Heart left ventricle (tissue), 13 donors: ENCODE data around the gene CLPTM1.

Experiments
- POLR2A ChIP-seq, 2 donors: fragments of 450-650 bp; IDR thresholded peaks; one replicate each; pipeline ENCODE4 v1.6.1; 2017; ENCODE audit warnings: antibody characterized with exemption in 2 of 2, mild to moderate bottlenecking in 2 of 2, moderate library complexity in 2 of 2
- TF ChIP-seq, protein P1 (sequence below), 12 donors: fragments of 200-600 bp; sonication (generic) in 4 of 12; IDR thresholded peaks; one replicate each; pipeline versions ENCODE4 v1.5.0 to v1.8.0; 2018 to 2022; ENCODE audit warnings: antibody characterized with exemption in 12 of 12, mild to moderate bottlenecking in 5 of 12
- donor health status: ischemic (EF 13 %, LVEDD 7.1; RV severe dilation, severe dysfunction).
- donor health status: DM: no; HTN: yes; CAD: no.
- donor health status: DM: no; HTN: no; CAD: no.
- donor health status: ischemic (EF 25% LVEDD 6.9; RV normal size, moderate dysfunction).
- donor health status: ischemic (EF 25% LVEDD 5.7; RV mildly dilated, moderate dysfunction).
- donor health status: ischemic (EF 35%, LVEDD 5.7; RV mildly dilated, moderate dysfunction).
- donor health status: nonischemic (EF 11% LVEDD 7.7; RV severe dilation, severe dysfunction).
- donor health status: DM: yes; HTN: yes; CAD: no.
- donor health status: PGD.
- donor health status: ischemic (EF 29% LVEDD 5.4; RV normal size, mild dysfunction).
- donor health status: nonischemic (EF 23%, LVEDD 6.1; RV moderate dilation, normal function).

DNA sequence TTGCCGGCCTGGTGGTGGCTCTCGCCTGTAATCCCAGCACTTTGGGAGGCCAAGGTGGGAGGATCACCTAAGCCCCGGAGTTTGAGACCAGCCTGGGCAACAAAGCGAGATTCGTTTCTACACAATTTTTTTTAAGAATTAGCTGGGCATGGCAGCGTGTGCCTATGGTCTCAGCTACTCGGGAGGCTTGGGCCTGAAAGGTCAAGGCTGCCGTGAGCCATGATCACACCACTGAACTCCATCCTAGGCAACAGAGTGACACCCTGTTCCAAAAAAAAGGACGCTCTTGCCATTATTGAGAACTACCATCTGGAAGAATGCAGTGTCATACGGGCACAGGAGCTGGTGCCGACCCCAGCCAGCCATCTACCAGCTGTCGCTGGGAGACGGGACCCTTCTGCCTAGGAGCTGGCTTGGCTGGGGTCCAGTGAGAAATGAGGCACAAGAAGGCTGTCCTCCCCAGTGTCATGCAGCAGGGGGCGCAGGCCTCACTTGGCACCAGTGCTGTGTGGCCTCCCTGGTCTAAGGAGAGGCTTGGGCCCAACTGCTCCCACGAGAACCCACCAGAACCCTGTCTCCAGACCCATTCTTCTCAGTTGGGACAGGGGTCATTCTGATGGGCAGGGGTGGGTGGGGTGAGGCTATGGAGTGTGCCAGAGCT, 33.8 kb downstream of the CLPTM1 start:
- TF ChIP-seq, protein P1, sequence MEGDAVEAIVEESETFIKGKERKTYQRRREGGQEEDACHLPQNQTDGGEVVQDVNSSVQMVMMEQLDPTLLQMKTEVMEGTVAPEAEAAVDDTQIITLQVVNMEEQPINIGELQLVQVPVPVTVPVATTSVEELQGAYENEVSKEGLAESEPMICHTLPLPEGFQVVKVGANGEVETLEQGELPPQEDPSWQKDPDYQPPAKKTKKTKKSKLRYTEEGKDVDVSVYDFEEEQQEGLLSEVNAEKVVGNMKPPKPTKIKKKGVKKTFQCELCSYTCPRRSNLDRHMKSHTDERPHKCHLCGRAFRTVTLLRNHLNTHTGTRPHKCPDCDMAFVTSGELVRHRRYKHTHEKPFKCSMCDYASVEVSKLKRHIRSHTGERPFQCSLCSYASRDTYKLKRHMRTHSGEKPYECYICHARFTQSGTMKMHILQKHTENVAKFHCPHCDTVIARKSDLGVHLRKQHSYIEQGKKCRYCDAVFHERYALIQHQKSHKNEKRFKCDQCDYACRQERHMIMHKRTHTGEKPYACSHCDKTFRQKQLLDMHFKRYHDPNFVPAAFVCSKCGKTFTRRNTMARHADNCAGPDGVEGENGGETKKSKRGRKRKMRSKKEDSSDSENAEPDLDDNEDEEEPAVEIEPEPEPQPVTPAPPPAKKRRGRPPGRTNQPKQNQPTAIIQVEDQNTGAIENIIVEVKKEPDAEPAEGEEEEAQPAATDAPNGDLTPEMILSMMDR (IDR thresholded peaks at IDR 0.05), result peak in 11 of 12 donors; percentile 28 to 62 (median 46)
- TF ChIP-seq POLR2A (IDR thresholded peaks at IDR 0.05), result no peak
